Ishikawa (cell line): ENCODE results near the gene RPL15.

Experiments used
- CEBPB ChIP-seq: IDR thresholded peaks from 2 replicates; pipeline ENCODE4 v1.6.1; 2012
- EGR1 ChIP-seq: IDR thresholded peaks from 2 replicates; pipeline ENCODE4 v1.6.1; 2012
- TCF12 ChIP-seq: IDR thresholded peaks from 2 replicates; pipeline ENCODE4 v1.6.1; 2012; ENCODE audit warnings: low read depth
- YY1 ChIP-seq: IDR thresholded peaks from 2 replicates; pipeline ENCODE4 v1.6.1; 2012; ENCODE audit warnings: low read depth

GRCh38 chr3:23913182-23913581 is 3.8 kb upstream of the RPL15 start:
- TF ChIP-seq TCF12 (no peak), EGR1 (no peak), YY1 (no peak), CEBPB (no peak)
